Measurements from ENCODE around the gene HTR1E.
"Not testable (repeated sequence)": the region's sequence is repeated elsewhere in the genome, so short reads cannot be mapped to it uniquely, and the experiment has no call there.

The HTR1E gene

DNA sequence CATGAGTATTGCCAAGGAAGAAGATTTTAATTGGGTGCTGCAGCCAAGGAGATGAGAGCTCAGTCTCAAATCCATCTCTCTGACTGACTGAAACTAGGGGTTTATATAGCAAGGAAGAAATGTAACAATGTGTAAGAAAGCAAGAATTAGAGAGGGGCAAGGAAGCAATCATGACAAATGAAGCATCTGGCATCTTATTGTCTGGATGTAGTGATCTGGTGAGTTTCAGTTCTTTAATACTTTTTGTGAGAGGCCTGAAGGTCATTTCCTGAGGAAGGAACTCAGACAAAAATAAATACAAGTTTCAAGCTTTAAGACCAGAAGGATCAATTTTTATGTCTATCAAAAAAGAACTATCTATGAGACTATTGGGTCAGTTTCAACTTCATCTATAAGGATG, 64.2 kb downstream of the HTR1E start:
- DNase-seq = no peak

DNA sequence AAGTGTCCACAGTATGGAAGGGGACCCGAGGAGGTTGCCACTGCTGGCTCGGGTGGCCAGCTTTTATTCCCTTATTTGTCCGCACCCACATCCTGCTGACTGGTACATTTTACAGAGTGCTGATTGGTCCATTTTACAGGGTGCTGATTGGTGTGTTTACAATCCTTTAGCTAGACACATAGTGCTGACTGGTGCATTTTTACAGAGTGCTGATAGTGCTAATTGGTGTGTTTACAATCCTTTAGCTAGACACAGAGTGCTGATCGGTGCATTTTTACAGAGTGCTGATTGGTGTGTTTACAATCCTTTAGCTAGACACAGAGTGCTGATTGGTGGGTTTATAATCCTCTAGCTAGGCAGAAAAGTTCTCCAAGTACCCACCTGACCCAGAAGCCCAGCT, 65.1 kb downstream of the HTR1E start:
- DNase-seq = not testable (repeated sequence)

DNA sequence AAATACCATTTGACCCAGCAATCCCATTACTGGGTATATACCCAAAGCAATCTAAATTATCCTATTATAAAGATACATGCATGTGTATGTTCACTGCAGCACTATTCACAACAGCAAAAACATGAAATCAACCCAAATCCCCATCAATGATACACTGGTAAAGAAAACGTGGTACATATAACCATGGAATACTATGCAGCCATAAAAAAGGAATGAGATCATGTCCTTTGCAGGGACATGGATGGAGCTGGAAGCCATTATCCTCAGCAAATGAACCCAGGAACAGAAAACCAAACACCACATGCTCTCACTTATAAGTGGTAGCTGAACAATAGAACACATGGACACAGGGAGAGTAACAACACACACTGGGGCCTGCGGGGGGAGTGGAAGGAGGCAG, 69.2 kb downstream of the HTR1E start:
- not testable (repeated sequence) for DNase-seq

DNA sequence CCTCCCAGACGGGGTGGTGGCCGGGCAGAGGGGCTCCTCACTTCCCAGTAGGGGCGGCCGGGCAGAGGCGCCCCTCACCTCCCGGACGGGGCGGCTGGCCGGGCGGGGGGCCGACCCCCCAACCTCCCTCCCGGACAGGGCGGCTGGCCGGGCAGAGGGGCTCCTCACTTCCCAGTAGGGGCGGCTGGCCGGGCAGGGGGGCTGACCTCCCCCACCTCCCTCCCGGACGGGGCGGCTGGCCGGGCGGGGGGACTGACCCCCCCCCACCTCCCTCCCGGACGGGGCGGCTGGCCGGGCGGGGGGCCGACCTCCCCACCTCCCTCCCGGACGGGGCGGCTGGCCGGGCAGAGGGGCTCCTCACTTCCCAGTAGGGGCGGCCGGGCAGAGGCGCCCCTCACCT, 72.3 kb downstream of the HTR1E start:
- not testable (repeated sequence) for DNase-seq

DNA sequence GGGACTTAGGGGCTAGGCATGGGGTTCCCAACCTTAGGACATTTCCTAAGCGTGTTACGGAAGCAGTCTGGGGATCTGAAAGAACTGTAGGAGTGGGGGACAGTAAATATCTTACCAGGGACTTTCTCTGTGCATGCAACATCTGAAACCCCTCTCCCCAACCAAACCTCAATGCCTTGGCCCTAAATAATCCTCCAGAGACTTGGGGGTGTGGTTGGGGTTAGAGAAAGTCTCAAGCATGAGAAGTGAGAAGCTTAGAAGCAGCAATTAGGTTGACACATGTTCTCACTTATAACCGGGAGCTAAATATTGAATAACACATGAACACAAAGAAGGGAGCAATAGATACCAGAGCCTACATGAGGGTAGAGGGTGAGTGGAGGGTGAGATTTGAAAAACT, 74.7 kb downstream of the HTR1E start:
- DNase-seq = no peak

DNA sequence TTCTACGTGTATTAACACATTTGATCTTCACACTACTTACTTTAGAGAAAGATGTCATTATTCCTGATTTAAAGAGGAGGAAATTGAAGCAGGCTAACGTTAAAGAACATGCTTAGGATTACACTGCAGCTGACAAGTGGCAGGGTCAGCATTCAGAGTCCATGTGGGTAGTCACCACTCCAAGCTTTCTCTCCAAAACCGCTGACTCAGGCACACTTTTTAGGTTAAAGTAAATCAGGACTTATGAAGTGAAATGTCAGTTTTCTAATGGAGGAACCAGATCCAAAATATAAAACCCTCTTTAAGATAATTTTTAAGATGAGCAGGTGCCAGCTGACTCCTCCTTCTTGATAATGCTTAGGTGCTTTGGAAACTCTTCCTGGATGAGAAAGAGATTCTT, 75.4 kb downstream of the HTR1E start:
- DNase-seq = no peak

DNA sequence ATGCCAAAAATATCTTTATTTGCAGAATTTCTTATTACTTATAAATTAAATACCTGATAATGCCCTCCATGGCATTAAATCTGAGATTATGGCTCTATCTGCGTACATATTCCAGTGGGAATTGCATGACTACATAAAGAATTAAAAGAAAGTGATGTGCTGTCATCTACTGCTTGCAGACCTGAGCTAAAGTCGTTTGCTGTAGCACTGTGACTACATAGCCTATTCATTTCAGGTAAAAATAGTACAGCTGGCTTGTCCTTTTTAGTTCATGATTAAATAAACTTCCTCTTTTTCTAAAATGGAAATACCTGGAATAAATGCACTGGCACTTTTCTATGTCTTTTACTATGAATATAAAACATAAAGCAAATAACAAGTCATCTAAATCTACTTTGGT, 79.4 kb downstream of the HTR1E start:
- no peak for DNase-seq

DNA sequence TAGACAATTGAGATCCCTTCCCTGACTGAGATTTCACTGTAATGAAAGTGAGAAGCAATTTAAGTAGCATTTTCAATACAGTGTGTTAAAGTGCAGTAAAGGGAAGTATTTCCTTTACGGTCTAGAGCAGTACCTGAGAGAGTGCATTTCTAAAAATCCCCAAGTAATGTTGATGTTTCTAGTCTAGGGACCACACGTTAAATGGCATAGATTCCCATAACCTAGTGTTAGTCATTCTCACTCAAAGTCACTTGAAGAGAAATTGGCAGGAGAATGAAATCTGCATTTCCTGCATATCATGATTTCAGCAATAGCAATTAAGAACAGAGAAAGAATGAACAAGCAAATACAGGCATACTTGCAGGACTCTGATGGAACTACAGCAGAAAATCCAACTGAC, 89.7 kb downstream of the HTR1E start:
- no peak for DNase-seq

DNA sequence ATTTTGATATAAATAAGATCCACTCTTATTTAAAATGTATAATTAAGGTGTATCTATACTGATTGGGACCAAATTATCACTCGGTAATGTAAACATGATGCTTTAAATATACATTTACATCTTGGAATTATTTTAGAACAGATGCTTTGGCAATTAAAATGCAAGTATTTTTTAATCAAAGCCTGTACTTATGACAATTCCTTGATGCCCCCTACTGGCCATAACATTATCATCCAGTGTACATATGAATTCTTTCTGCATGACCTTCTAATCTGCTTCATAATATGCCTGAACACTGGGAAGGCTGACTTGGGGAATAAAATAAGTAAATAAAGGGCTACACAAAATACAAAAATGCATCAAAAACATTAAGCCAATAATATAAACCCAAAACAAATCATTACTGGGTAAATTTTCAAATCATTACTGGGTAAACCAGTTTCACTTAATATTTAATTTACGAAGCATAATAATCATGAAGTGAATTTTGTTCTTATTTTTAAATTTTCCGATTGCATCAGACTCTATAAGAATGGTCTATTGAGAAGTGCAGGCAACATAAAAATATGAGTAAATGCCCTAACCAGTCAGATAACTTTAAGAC, 92.5 kb downstream of the HTR1E start:
- peak; percentile 12 for DNase-seq

DNA sequence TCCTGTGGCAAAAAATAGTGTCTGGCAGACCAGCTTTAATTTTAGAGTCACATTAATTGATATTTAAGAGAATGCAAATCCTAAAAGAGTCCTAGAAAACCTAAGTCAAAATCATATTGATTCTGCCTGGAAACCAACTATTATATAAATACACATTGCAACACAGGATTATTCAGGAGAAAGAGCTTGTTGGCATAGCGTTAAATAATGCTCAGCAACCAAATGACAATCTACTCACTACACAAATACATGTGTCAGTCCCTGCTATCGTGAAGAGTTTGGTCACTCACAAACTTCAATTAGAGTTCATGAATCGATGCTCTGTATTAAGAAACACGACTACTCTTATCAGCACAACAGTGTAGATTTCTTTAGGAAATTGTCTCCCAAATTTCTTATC, 103.4 kb downstream of the HTR1E start:
- no peak for DNase-seq

DNA sequence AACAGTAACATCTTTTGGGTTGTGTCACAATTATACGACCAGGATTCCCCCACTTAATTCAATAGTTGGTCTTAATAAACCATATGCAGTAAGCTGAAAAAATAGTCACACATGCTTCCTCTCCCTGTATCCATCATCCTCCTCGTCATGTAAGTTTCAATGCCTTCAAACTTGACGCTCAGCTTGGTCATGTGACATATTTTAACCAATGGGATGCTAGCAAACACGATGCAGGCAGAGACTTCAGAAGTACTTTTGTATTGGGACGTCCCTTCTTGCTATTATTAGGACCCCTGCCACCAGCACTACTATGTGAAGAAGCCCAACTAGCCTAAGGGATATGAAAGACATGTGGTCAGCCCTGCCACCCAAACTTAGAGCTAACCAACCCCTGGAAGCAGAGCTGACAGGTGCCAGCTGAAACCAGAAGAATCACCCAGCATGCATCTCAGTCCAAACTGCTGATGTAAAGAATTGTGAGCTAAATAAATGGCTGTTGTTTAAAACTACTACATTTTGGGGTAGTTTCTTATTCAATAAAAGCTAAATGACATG, 108.3 kb downstream of the HTR1E start:
- no peak for DNase-seq

DNA sequence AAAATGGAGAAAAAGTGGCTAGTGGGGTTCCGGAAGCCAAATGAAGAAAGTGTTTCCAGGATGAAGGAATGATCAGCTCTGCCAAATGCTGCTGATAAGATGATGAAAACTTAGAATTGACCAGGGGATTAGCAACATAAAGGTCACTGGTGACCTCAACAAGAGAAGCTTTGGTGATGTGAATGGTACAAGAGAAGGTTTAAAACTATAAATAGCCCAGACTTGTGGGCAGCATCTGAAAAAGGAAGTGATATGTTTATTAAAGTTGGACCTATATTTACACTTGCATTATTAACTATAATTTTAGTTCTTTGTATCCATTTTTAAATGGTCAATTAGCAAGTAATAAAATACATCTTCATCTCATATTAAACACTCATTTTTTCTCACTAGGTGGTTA, 112.5 kb downstream of the HTR1E start:
- DNase-seq = no peak

DNA sequence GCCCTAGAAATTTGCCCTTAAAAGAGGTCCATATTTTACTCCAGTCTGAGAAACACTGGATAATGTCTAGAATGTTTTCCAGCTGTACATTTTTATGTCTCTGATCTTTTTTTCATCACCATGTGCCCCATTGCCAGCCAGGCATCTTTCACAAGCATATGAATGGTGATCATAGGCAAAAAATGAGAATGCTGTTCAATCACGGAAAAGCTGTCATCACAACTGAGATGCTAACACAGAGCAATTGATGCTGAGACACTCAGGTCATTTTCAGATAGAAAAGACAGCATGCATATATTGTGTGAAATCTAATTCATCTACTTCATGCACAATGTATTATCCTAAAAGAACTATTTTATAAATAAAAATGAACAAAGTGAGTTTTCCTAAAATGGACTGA, 116.0 kb downstream of the HTR1E start:
- DNase-seq = no peak

DNA sequence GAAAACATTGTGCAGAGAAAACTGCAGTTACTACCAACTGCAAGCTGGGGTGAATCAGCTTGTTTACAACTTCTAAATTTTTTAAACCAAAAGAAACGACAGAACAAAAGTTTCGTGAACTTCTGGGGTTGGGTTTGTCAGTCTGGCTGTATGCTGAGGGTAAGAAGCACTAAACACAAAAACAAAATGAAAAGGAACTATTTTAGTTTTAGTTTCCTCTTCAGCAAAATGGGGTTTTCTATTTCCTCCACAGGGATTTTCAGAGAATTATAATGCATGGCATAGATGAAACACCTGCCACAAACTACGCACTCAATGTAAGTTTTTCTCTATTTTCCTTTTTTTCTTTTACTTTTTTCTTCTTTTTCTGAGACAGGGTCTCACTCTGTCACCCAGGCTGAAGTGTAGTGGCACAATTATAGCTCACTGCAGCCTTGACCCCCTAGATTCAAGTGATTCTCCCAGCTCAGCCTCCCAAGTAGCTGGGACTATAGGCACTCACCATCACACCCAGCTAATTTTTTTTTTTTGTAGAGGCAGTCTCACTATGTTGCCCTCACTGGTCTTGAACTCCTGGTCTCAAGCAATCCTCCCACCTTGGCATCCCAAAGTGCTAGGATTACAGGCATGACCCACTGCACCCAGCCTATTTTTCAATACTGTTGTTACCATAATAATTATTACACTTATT, 117.0 kb downstream of the HTR1E start:
- no peak for DNase-seq

DNA sequence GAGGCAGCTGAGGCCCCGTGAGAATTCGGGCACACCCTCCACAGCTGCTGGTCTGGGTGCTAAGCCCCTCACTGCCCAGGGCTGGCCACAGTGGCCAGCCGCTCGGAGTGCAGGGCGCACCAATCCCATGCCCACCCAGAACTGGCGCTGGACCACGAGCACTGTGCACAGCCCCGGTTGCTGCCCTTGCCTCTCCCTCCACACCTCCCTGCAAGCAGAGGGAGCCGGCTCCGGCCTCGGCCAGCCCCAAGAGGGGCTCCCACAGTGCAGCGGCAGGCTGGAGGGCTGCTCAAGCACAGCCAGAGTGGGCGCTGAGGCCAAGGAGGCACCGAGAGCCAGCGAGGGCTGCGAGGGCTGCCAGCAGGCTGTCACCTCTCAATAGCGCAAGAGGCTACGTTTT, 122.6 kb downstream of the HTR1E start:
- no peak for DNase-seq

DNA sequence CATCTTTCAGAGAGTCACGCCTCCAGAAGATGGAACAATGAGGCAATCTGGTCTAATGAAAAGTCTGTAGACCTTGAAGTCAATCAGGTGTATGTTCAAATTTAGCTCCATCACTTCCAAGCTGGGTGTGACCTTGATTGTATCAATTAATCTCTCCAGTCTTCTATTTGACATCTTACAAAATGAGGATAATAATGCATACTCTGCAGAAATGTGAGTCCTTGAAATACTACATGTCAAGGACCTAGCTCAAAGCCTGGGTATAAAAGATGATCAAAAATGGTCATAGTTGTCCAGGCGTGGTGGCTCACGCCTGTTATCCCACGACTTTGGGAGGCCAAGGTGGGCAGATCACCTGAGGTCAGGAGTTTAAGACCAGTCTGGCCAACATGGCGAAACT, 127.8 kb downstream of the HTR1E start:
- DNase-seq = no peak
